ENCODE data around the gene AP2S1.
"Not testable (repeated sequence)": the region's sequence is repeated elsewhere in the genome, so short reads cannot be mapped to it uniquely, and the experiment has no call there.

The AP2S1 gene

GRCh38 chr19:46882034-46882433 lies 31.4 kb upstream of the AP2S1 start:
- FAIRE-seq: no peak
- DNase-seq (ENCODE audit: insufficient read length): no peak
- TF ChIP-seq POLR2AphosphoS5 (IDR thresholded peaks at IDR 0.05; ENCODE audit: low read depth, low read length): no peak
- TF ChIP-seq POLR2A (IDR thresholded peaks at IDR 0.05; ENCODE audit: low read depth, low read length): no peak
- no peak for TF ChIP-seq TAF1 (IDR thresholded peaks at IDR 0.05; ENCODE audit: borderline replicate concordance, low read depth, low read length)

- TF ChIP-seq POLR2AphosphoS5 (IDR thresholded peaks at IDR 0.05; ENCODE audit: low read depth, low read length) (no peak), TAF1 (IDR thresholded peaks at IDR 0.05; ENCODE audit: borderline replicate concordance, low read depth, low read length) (no peak), POLR2A (IDR thresholded peaks at IDR 0.05; ENCODE audit: low read depth, low read length) (no peak)
- no peak for DNase-seq (ENCODE audit: insufficient read length)
- no peak for FAIRE-seq
Observed at GRCh38 chr19:46881092-46881491, 30.4 kb upstream of the AP2S1 start.

- TF ChIP-seq TAF1 (IDR thresholded peaks at IDR 0.05; ENCODE audit: borderline replicate concordance, low read depth, low read length) (no peak), POLR2AphosphoS5 (IDR thresholded peaks at IDR 0.05; ENCODE audit: low read depth, low read length) (no peak), POLR2A (IDR thresholded peaks at IDR 0.05; ENCODE audit: low read depth, low read length) (no peak)
- FAIRE-seq: no peak
- DNase-seq (ENCODE audit: insufficient read length): no peak
Observed at GRCh38 chr19:46880431-46880830, 29.8 kb upstream of the AP2S1 start.

GRCh38 chr19:46878613-46879375 lies 28.1 kb upstream of the AP2S1 start:
- FAIRE-seq (no peak), DNase-seq (ENCODE audit: insufficient read length) (no peak)
- TF ChIP-seq POLR2AphosphoS5 (IDR thresholded peaks at IDR 0.05; ENCODE audit: low read depth, low read length) (no peak), TAF1 (IDR thresholded peaks at IDR 0.05; ENCODE audit: borderline replicate concordance, low read depth, low read length) (no peak), POLR2A (IDR thresholded peaks at IDR 0.05; ENCODE audit: low read depth, low read length) (no peak)

- no peak for FAIRE-seq
- TF ChIP-seq POLR2AphosphoS5 (IDR thresholded peaks at IDR 0.05; ENCODE audit: low read depth, low read length) (no peak), POLR2A (IDR thresholded peaks at IDR 0.05; ENCODE audit: low read depth, low read length) (no peak), TAF1 (IDR thresholded peaks at IDR 0.05; ENCODE audit: borderline replicate concordance, low read depth, low read length) (no peak)
- DNase-seq (ENCODE audit: insufficient read length): no peak
Observed at GRCh38 chr19:46875657-46876056, 25.0 kb upstream of the AP2S1 start.

GRCh38 chr19:46875234-46875633 lies 24.6 kb upstream of the AP2S1 start:
- DNase-seq (ENCODE audit: insufficient read length) (no peak), FAIRE-seq (no peak)
- TF ChIP-seq POLR2AphosphoS5 (IDR thresholded peaks at IDR 0.05; ENCODE audit: low read depth, low read length): no peak
- TF ChIP-seq POLR2A (IDR thresholded peaks at IDR 0.05; ENCODE audit: low read depth, low read length): no peak
- no peak for TF ChIP-seq TAF1 (IDR thresholded peaks at IDR 0.05; ENCODE audit: borderline replicate concordance, low read depth, low read length)

- no peak for TF ChIP-seq POLR2A (IDR thresholded peaks at IDR 0.05; ENCODE audit: low read depth, low read length)
- no peak for TF ChIP-seq TAF1 (IDR thresholded peaks at IDR 0.05; ENCODE audit: borderline replicate concordance, low read depth, low read length)
- TF ChIP-seq POLR2AphosphoS5 (IDR thresholded peaks at IDR 0.05; ENCODE audit: low read depth, low read length): no peak
- FAIRE-seq (no peak), DNase-seq (ENCODE audit: insufficient read length) (no peak)
Observed at GRCh38 chr19:46872967-46873366, 22.3 kb upstream of the AP2S1 start.

GRCh38 chr19:46871173-46871572 lies 20.5 kb upstream of the AP2S1 start:
- not testable (repeated sequence) for FAIRE-seq; DNase-seq (ENCODE audit: insufficient read length)

- DNase-seq (ENCODE audit: insufficient read length): no peak
- TF ChIP-seq TAF1 (IDR thresholded peaks at IDR 0.05; ENCODE audit: borderline replicate concordance, low read depth, low read length) (no peak), POLR2A (IDR thresholded peaks at IDR 0.05; ENCODE audit: low read depth, low read length) (no peak)
- FAIRE-seq: no peak
Observed at GRCh38 chr19:46868025-46868802, 17.6 kb upstream of the AP2S1 start.

- FAIRE-seq: no peak
- no peak for TF ChIP-seq TAF1 (IDR thresholded peaks at IDR 0.05; ENCODE audit: borderline replicate concordance, low read depth, low read length)
- DNase-seq (ENCODE audit: insufficient read length): no peak
Observed at GRCh38 chr19:46867170-46867569, 16.5 kb upstream of the AP2S1 start.

- FAIRE-seq: no peak
- DNase-seq (ENCODE audit: insufficient read length): no peak
- TF ChIP-seq POLR2A (IDR thresholded peaks at IDR 0.05; ENCODE audit: low read depth, low read length): no peak
- no peak for TF ChIP-seq TAF1 (IDR thresholded peaks at IDR 0.05; ENCODE audit: borderline replicate concordance, low read depth, low read length)
- no peak for TF ChIP-seq POLR2AphosphoS5 (IDR thresholded peaks at IDR 0.05; ENCODE audit: low read depth, low read length)
Observed at GRCh38 chr19:46866407-46867136, 15.9 kb upstream of the AP2S1 start.
